Measurements from ENCODE around the gene GBF1. TPM values are rescaled to one million over a fixed set of nuclear protein-coding genes. Genes with fewer than 3 reads are reported as not detected.
A peak's percentile ranks its signal among the peaks of the same experiment; 100 is the strongest.

GBF1 gene
- polyA plus RNA-seq, 1 of the 3 experiments (the other 2 are of a cell fraction): 12.3 TPM

DNA sequence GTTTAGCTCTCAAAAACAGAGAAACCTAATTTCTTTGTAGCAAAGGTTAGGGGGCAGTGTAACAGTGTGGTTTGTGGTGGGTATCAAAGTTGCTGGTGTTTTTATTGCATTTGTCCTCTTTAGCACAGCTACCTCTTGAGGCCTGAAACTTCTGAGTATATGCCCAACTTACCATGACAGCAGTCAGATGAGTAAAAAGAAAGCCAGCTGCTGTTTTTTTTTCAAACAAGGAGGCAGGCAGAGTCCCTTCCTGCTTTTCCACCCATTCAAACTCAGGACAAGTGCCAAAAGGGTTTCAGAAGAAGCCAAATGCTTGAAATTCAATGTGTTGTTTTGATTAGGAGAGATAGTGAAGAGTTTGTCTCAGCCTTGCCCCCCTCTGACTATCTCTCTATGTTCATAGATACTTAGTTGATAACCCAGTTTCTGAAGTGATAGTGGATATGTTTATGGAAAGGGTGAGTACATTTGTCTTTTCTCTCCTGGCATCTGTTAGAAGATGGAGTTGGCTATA lies 23.1 kb downstream of the GBF1 start (continued):
- TF ChIP-seq, protein P1, sequence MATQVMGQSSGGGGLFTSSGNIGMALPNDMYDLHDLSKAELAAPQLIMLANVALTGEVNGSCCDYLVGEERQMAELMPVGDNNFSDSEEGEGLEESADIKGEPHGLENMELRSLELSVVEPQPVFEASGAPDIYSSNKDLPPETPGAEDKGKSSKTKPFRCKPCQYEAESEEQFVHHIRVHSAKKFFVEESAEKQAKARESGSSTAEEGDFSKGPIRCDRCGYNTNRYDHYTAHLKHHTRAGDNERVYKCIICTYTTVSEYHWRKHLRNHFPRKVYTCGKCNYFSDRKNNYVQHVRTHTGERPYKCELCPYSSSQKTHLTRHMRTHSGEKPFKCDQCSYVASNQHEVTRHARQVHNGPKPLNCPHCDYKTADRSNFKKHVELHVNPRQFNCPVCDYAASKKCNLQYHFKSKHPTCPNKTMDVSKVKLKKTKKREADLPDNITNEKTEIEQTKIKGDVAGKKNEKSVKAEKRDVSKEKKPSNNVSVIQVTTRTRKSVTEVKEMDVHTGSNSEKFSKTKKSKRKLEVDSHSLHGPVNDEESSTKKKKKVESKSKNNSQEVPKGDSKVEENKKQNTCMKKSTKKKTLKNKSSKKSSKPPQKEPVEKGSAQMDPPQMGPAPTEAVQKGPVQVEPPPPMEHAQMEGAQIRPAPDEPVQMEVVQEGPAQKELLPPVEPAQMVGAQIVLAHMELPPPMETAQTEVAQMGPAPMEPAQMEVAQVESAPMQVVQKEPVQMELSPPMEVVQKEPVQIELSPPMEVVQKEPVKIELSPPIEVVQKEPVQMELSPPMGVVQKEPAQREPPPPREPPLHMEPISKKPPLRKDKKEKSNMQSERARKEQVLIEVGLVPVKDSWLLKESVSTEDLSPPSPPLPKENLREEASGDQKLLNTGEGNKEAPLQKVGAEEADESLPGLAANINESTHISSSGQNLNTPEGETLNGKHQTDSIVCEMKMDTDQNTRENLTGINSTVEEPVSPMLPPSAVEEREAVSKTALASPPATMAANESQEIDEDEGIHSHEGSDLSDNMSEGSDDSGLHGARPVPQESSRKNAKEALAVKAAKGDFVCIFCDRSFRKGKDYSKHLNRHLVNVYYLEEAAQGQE (IDR thresholded peaks at IDR 0.05; ENCODE audit: low read depth, low read length): no peak
- TF ChIP-seq GATA2 (CRISPR knock-in tag; IDR thresholded peaks at IDR 0.05): 0 out of 2 replicates have a peak, but pooled peaks have one; percentile 13
- no peak for TF ChIP-seq MXI1 (IDR thresholded peaks at IDR 0.05; ENCODE audit: low read depth, low read length)
- TF ChIP-seq NRF1 (IDR thresholded peaks at IDR 0.05; ENCODE audit: low read depth, low read length): no peak
- TF ChIP-seq RCOR1 (IDR thresholded peaks at IDR 0.05; ENCODE audit: low read length): no peak
- no peak for TF ChIP-seq RAD21 (IDR thresholded peaks at IDR 0.05; ENCODE audit: low read length)
- TF ChIP-seq EZH2phosphoT487 (IDR thresholded peaks at IDR 0.05; ENCODE audit: borderline replicate concordance, low read depth): no peak
- no peak for TF ChIP-seq FOSL2 (IDR thresholded peaks at IDR 0.05; ENCODE audit: borderline replicate concordance, low read depth)
- TF ChIP-seq JUND (IDR thresholded peaks at IDR 0.05): 0 out of 2 replicates have a peak, but pooled peaks have one; percentile 3

DNA sequence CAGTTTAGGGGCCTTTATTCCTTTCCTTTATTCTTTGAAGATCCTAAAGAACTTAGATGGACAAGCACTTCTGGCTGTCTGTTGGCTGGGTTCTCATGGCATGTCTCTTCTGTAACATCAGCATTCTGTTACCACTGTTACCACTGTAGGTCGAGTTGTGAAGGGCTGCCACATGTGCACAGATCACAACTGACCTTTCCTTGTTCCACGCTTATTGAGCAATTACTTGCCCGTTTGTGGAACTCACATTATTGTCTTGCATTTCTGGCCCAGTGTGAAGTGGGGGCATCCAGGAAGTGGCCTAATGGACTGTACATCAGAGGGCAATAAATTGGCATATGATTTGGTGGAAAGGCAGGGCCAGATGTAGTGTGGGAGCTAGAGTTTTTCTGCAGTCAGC lies 23.7 kb downstream of the GBF1 start:
- no peak for DNase-seq
- WGBS (ENCODE audit: low lambda C conversion rate): 49% methylated on average over 3 of the region's 3 CpGs
- Histone ChIP-seq H3K27me3 (ENCODE audit: insufficient read depth) (no peaks in the 10 kb centered on the region), H3K36me3 (replicated peaks in 1 of 2; ENCODE audit: control insufficient read depth in 1 of 2, insufficient read depth in 2 of 2, low read length in 1 of 2) (peaks cover 0 to 9% of the 10 kb centered on the region in 2 experiments), H4K20me1 (ENCODE audit: insufficient read depth) (peaks cover 52% of the 10 kb centered on the region), H2AFZ (ENCODE audit: low read depth) (no peak overlapping the region), H3K27ac (ENCODE audit: low read depth in 2 of 2, low read length in 1 of 2) (peak overlapping the region; percentile 30 to 56), H3K9me2 (no peaks in the 10 kb centered on the region), H3K4me2 (no peak overlapping the region), H3K4me1 (ENCODE audit: control insufficient read depth in 1 of 2, insufficient read depth in 2 of 2, low read depth in 1 of 2, low read length in 1 of 2) (peaks cover 8 to 18% of the 10 kb centered on the region in 2 experiments; a peak in 3 of 4 replicates), H3K79me2 (ENCODE audit: insufficient read depth) (peaks cover 66% of the 10 kb centered on the region), H3K4me3 (ENCODE audit: low read depth in 2 of 2, low read length in 1 of 2) (no peak overlapping the region), H3K9me3 (no peaks in the 10 kb centered on the region), H3F3A (replicated peaks; ENCODE audit: insufficient read depth) (peaks cover 23% of the 10 kb centered on the region), H3K9ac (no peak overlapping the region)
- CTCF ChIA-PET: interaction anchor here (1.0 to 2.2 kb wide), 4 partner anchors 10 to 54 kb away, joined by 3 to 14 read pairs (median 3); partner anchors contain the start of gene GBF1
- POLR2A ChIA-PET: no interaction called here
- TF ChIP-seq TCF12 (IDR thresholded peaks at IDR 0.05): no peak

GRCh38 chr10:102274062-102274461 lies 28.7 kb downstream of the GBF1 start:
- WGBS (ENCODE audit: low lambda C conversion rate): 100% methylated on average over 1 of the region's 1 CpG
- CTCF ChIA-PET: interaction anchor here (1.4 kb wide), 1 partner anchor 39 kb away, joined by 3 read pairs; no protein-coding TSS in a partner anchor
- DNase-seq: no peak
- no peak for TF ChIP-seq NRF1 (IDR thresholded peaks at IDR 0.05; ENCODE audit: low read depth, low read length)
- no peak for TF ChIP-seq CTCF (IDR thresholded peaks at IDR 0.05)
- no peak for TF ChIP-seq RAD21 (IDR thresholded peaks at IDR 0.05; ENCODE audit: low read length)
- TF ChIP-seq GABPA (IDR thresholded peaks at IDR 0.05; ENCODE audit: low read depth): no peak
- no peak for TF ChIP-seq FOSL2 (IDR thresholded peaks at IDR 0.05; ENCODE audit: borderline replicate concordance, low read depth)
- TF ChIP-seq YY1 (IDR thresholded peaks at IDR 0.05; ENCODE audit: low read depth): no peak
- TF ChIP-seq RXRA (IDR thresholded peaks at IDR 0.05; ENCODE audit: borderline replicate concordance, low read depth): no peak
- TF ChIP-seq TEAD4 (IDR thresholded peaks at IDR 0.05; ENCODE audit: borderline replicate concordance, insufficient read depth): no peak
- TF ChIP-seq, protein P2, sequence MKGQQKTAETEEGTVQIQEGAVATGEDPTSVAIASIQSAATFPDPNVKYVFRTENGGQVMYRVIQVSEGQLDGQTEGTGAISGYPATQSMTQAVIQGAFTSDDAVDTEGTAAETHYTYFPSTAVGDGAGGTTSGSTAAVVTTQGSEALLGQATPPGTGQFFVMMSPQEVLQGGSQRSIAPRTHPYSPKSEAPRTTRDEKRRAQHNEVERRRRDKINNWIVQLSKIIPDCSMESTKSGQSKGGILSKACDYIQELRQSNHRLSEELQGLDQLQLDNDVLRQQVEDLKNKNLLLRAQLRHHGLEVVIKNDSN (IDR thresholded peaks at IDR 0.05; ENCODE audit: borderline replicate concordance, low read depth): no peak
- TF ChIP-seq RFX5 (IDR thresholded peaks at IDR 0.05; ENCODE audit: low read length): no peak
- no peak for TF ChIP-seq SMC3 (IDR thresholded peaks at IDR 0.05; ENCODE audit: low read depth, low read length)

More at GRCh38 chr10:102274062-102274461, 28.7 kb downstream of the GBF1 start:
- Histone ChIP-seq H3K4me3 (ENCODE audit: low read depth in 2 of 2, low read length in 1 of 2) (no peak overlapping the region), H3K4me2 (no peak overlapping the region), H3K9ac (no peak overlapping the region), H3K9me3 (no peaks in the 10 kb centered on the region), H3F3A (replicated peaks; ENCODE audit: insufficient read depth) (no peaks in the 10 kb centered on the region), H3K27me3 (ENCODE audit: insufficient read depth) (no peaks in the 10 kb centered on the region), H3K9me2 (no peaks in the 10 kb centered on the region), H4K20me1 (ENCODE audit: insufficient read depth) (peaks cover 33% of the 10 kb centered on the region), H2AFZ (ENCODE audit: low read depth) (no peak overlapping the region), H3K27ac (ENCODE audit: low read depth in 2 of 2, low read length in 1 of 2) (no peak overlapping the region), H3K79me2 (ENCODE audit: insufficient read depth) (peaks cover 93% of the 10 kb centered on the region), H3K36me3 (replicated peaks in 1 of 2; ENCODE audit: control insufficient read depth in 1 of 2, insufficient read depth in 2 of 2, low read length in 1 of 2) (peaks cover 0 to 9% of the 10 kb centered on the region in 2 experiments), H3K4me1 (ENCODE audit: control insufficient read depth in 1 of 2, insufficient read depth in 2 of 2, low read depth in 1 of 2, low read length in 1 of 2) (peaks cover 2 to 3% of the 10 kb centered on the region in 2 experiments; a peak in 2 of 4 replicates)
- POLR2A ChIA-PET: no interaction called here
